Mucosa of stomach (tissue), 1 donor: ENCODE measurements around the gene FRYL.
"Not testable (repeated sequence)": the region's sequence is repeated elsewhere in the genome, so short reads cannot be mapped to it uniquely, and the experiment has no call there.

Source experiments
- H3K27me3 ChIP-seq: one replicate; pipeline ENCODE4 v1.7.0; 2013; ENCODE audit warnings: mild to moderate bottlenecking, low read length; ENCODE audit not compliant: control insufficient read depth, insufficient read depth
- H3K36me3 ChIP-seq: one replicate; pipeline ENCODE4 v1.7.0; 2013; ENCODE audit warnings: low read length; ENCODE audit not compliant: control insufficient read depth, insufficient read depth
- H3K4me1 ChIP-seq: one replicate; pipeline ENCODE4 v1.7.0; 2013; ENCODE audit warnings: mild to moderate bottlenecking, low read length; ENCODE audit not compliant: control insufficient read depth, insufficient read depth
- H3K4me3 ChIP-seq: one replicate; pipeline ENCODE4 v1.7.0; 2013; ENCODE audit warnings: low read length
- H3K9ac ChIP-seq: one replicate; pipeline ENCODE4 v1.7.0; 2013; ENCODE audit warnings: mild to moderate bottlenecking, low read length, moderate library complexity
- H3K9me3 ChIP-seq: one replicate; pipeline ENCODE4 v1.7.0; 2013; ENCODE audit warnings: mild to moderate bottlenecking, low read length, moderate library complexity; ENCODE audit not compliant: control insufficient read depth
- donor health status: Pancreatic carcinoma.

Gene FRYL

GRCh38 chr4:48779998-48780864 is at the start of gene FRYL:
Gene FRYL (minus strand): TSS chr4:48780279. CDS start chr4:48634410, 145,869 bp downstream.
- H3K4me3 ChIP-seq: peak within 1 kb of the TSS; percentile 70
- H3K4me1 ChIP-seq: peaks cover 7% of the 10 kb centered on the region
- no peaks in the 10 kb centered on the region for H3K36me3 ChIP-seq

GRCh38 chr4:48827622-48828021 is 47.5 kb upstream of the FRYL start:
- Histone ChIP-seq H3K4me3 (no peak overlapping the region), H3K27me3 (no peaks in the 10 kb centered on the region), H3K4me1 (peaks cover 5% of the 10 kb centered on the region), H3K9ac (no peak overlapping the region), H3K9me3 (no peaks in the 10 kb centered on the region), H3K36me3 (no peaks in the 10 kb centered on the region)

More at GRCh38 chr4:48779998-48780864, at the start of gene FRYL:
- Histone ChIP-seq H3K27me3 (no peaks in the 10 kb centered on the region), H3K9ac (peak within 1 kb of the TSS; percentile 97), H3K9me3 (no peaks in the 10 kb centered on the region)

- H3K36me3 ChIP-seq, H3K9me3 ChIP-seq, H3K27me3 ChIP-seq, H3K9ac ChIP-seq, H3K4me3 ChIP-seq, H3K4me1 ChIP-seq: not testable (repeated sequence)
Observed at GRCh38 chr4:48821431-48821830, 41.4 kb upstream of the FRYL start.

GRCh38 chr4:48816971-48817370 is 36.9 kb upstream of the FRYL start:
- Histone ChIP-seq H3K27me3 (no peaks in the 10 kb centered on the region), H3K9ac (no peak overlapping the region), H3K4me3 (no peak overlapping the region), H3K4me1 (peaks cover 12% of the 10 kb centered on the region), H3K9me3 (no peaks in the 10 kb centered on the region), H3K36me3 (no peaks in the 10 kb centered on the region)

GRCh38 chr4:48816297-48816696 is 36.2 kb upstream of the FRYL start:
- H3K9ac ChIP-seq, H3K4me3 ChIP-seq, H3K9me3 ChIP-seq, H3K27me3 ChIP-seq, H3K36me3 ChIP-seq: not testable (repeated sequence)
- H3K4me1 ChIP-seq: peaks cover 12% of the 10 kb centered on the region

GRCh38 chr4:48815483-48815882 is 35.4 kb upstream of the FRYL start:
- Histone ChIP-seq H3K9me3 (no peaks in the 10 kb centered on the region), H3K27me3 (no peaks in the 10 kb centered on the region), H3K4me3 (no peak overlapping the region), H3K9ac (no peak overlapping the region), H3K4me1 (peaks cover 12% of the 10 kb centered on the region), H3K36me3 (no peaks in the 10 kb centered on the region)

- Histone ChIP-seq H3K4me1 (peaks cover 12% of the 10 kb centered on the region), H3K9me3 (no peaks in the 10 kb centered on the region), H3K27me3 (no peaks in the 10 kb centered on the region), H3K9ac (no peak overlapping the region), H3K36me3 (no peaks in the 10 kb centered on the region), H3K4me3 (no peak overlapping the region)
Observed at GRCh38 chr4:48813964-48814363, 33.9 kb upstream of the FRYL start.

GRCh38 chr4:48812866-48813265 is 32.8 kb upstream of the FRYL start:
- Histone ChIP-seq H3K4me1 (peaks cover 12% of the 10 kb centered on the region), H3K9ac (no peak overlapping the region), H3K27me3 (no peaks in the 10 kb centered on the region), H3K36me3 (no peaks in the 10 kb centered on the region), H3K4me3 (no peak overlapping the region), H3K9me3 (no peaks in the 10 kb centered on the region)

- no peaks in the 10 kb centered on the region for H3K36me3 ChIP-seq
- peaks cover 5% of the 10 kb centered on the region for H3K4me1 ChIP-seq
- no peaks in the 10 kb centered on the region for H3K9me3 ChIP-seq
- H3K27me3 ChIP-seq: no peaks in the 10 kb centered on the region
- H3K9ac ChIP-seq: no peak overlapping the region
- H3K4me3 ChIP-seq: no peak overlapping the region
Observed at GRCh38 chr4:48804584-48805301, 24.7 kb upstream of the FRYL start.

GRCh38 chr4:48801016-48801715 is 21.1 kb upstream of the FRYL start:
- no peaks in the 10 kb centered on the region for H3K27me3 ChIP-seq
- no peaks in the 10 kb centered on the region for H3K9me3 ChIP-seq
- no peak overlapping the region for H3K9ac ChIP-seq
- H3K4me1 ChIP-seq: peaks cover 5% of the 10 kb centered on the region
- no peak overlapping the region for H3K4me3 ChIP-seq
- H3K36me3 ChIP-seq: no peaks in the 10 kb centered on the region

- H3K4me3 ChIP-seq, H3K36me3 ChIP-seq, H3K9me3 ChIP-seq, H3K9ac ChIP-seq, H3K4me1 ChIP-seq, H3K27me3 ChIP-seq: not testable (repeated sequence)
Observed at GRCh38 chr4:48800155-48800554, 20.1 kb upstream of the FRYL start.

- peaks cover 5% of the 10 kb centered on the region for H3K4me1 ChIP-seq
Observed at GRCh38 chr4:48799157-48799556, 19.1 kb upstream of the FRYL start.

More at GRCh38 chr4:48799157-48799556, 19.1 kb upstream of the FRYL start:
- no peaks in the 10 kb centered on the region for H3K36me3 ChIP-seq
- H3K9ac ChIP-seq: no peak overlapping the region
- no peaks in the 10 kb centered on the region for H3K9me3 ChIP-seq
- H3K4me3 ChIP-seq: no peak overlapping the region
- H3K27me3 ChIP-seq: no peaks in the 10 kb centered on the region
